ENCODE data around the gene RREB1. TPM values are rescaled to one million over a fixed set of nuclear protein-coding genes. Genes with fewer than 3 reads are reported as not detected.
"Not testable (repeated sequence)": the region's sequence is repeated elsewhere in the genome, so short reads cannot be mapped to it uniquely, and the experiment has no call there.

RREB1 gene
- total RNA-seq, 1 experiment from 2014 or later: 30.7 TPM

DNA sequence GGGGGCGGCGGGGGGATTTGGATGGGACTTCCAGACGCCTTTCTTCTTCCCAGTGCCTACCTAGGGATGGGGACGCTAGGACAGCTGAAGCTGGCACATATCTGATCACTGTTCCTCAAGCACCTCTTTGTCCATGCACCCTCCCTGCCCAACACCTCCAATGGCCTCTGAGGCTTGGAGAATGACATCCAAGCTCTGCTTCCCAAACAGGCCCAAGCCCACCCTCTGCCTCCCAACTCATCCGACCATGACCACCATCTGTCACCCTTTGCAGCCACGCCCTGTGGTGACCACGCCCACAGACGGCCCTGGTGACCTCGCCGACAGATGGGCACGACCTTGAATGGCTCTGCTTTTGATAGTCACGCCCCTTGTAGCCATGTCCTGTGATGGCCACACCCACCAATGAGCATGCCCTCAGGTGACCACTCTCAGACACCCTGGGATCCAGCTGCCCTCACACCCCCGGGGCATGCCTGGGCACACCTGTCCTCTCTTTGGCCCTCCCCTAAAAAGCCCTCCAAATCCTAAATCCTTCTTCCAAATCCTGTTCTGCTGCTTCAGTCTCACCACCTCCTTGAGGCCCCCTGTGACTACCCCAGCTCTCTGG lies 154.2 kb downstream of the RREB1 start:
- no peaks in the 10 kb centered on the region for H3K36me3 ChIP-seq (ENCODE audit: control insufficient read depth, insufficient read depth, low read length)
- H3K4me1 ChIP-seq (ENCODE audit: control insufficient read depth, insufficient read depth, low read length): no peaks in the 10 kb centered on the region
- no peaks in the 10 kb centered on the region for H3K27me3 ChIP-seq (ENCODE audit: control insufficient read depth, insufficient read depth, low read length)
- DNase-seq (ENCODE audit: low read depth, low spot score): no peak
- no peaks in the 10 kb centered on the region for H3K9me3 ChIP-seq (ENCODE audit: control insufficient read depth, insufficient read depth, low read depth, low read length)
- POLR2A ChIA-PET: no interaction called here
- in situ Hi-C loops (cut with HindIII; ENCODE audit: low pct_unique_long_range_greater_than_20kb, low sequenced_read_pairs): no loop called here
- intact Hi-C loops (cut with micrococcal nuclease; ENCODE audit: unreplicated experiment): no loop called here
- CTCF ChIA-PET: interaction anchor here (1.0 kb wide), 2 partner anchors 11 to 14 kb away, joined by 3 to 9 read pairs; no protein-coding TSS in a partner anchor
- H3K27ac ChIP-seq (ENCODE audit: low read length): peak overlapping the region; percentile 57
- no peak for TF ChIP-seq CTCF (IDR thresholded peaks at IDR 0.05)
- no peak for TF ChIP-seq SIN3A (IDR thresholded peaks at IDR 0.05; ENCODE audit: borderline replicate concordance, insufficient read depth, low read depth, low read length)
- H3K4me3 ChIP-seq (ENCODE audit: low read depth in 2 of 2, low read length in 2 of 2): peak overlapping the region; percentile 73 to 74
- ATAC-seq: peak; percentile 11; the same call in 1 of the 2 replicates
- BruUV-seq (replicated peaks): no TSS peak

- H3K4me3 ChIP-seq (ENCODE audit: low read depth in 2 of 2, low read length in 2 of 2): no peak overlapping the region
- BruUV-seq (replicated peaks): no TSS peak
- H3K36me3 ChIP-seq (ENCODE audit: control insufficient read depth, insufficient read depth, low read length): no peaks in the 10 kb centered on the region
- no peak for DNase-seq (ENCODE audit: low read depth, low spot score)
- intact Hi-C loops (cut with micrococcal nuclease; ENCODE audit: unreplicated experiment): no loop called here
- no peak overlapping the region for H3K27ac ChIP-seq (ENCODE audit: low read length)
- TF ChIP-seq CTCF (IDR thresholded peaks at IDR 0.05) (no peak), REST (IDR thresholded peaks at IDR 0.05; ENCODE audit: insufficient read depth in 1 of 2, low read depth in 2 of 2, low read length in 1 of 2) (no peak), POLR2AphosphoS5 (IDR thresholded peaks at IDR 0.05; ENCODE audit: low read depth, low read length) (no peak), SIN3A (IDR thresholded peaks at IDR 0.05; ENCODE audit: borderline replicate concordance, insufficient read depth, low read depth, low read length) (no peak), TCF7L2 (IDR thresholded peaks at IDR 0.05; ENCODE audit: low read depth, low read length) (no peak)
- CTCF ChIA-PET: interaction anchor here (1.0 kb wide), 2 partner anchors 12 to 13 kb away, joined by 3 to 9 read pairs; no protein-coding TSS in a partner anchor
- POLR2A ChIA-PET: no interaction called here
- no peak for ATAC-seq
- no peaks in the 10 kb centered on the region for H3K27me3 ChIP-seq (ENCODE audit: control insufficient read depth, insufficient read depth, low read length)
- in situ Hi-C loops (cut with HindIII; ENCODE audit: low pct_unique_long_range_greater_than_20kb, low sequenced_read_pairs): no loop called here
- no peaks in the 10 kb centered on the region for H3K4me1 ChIP-seq (ENCODE audit: control insufficient read depth, insufficient read depth, low read length)
- H3K9me3 ChIP-seq (ENCODE audit: control insufficient read depth, insufficient read depth, low read depth, low read length): no peaks in the 10 kb centered on the region
These were observed 155.2 kb downstream of the RREB1 start for GRCh38 chr6:7262746-7263518.

DNA sequence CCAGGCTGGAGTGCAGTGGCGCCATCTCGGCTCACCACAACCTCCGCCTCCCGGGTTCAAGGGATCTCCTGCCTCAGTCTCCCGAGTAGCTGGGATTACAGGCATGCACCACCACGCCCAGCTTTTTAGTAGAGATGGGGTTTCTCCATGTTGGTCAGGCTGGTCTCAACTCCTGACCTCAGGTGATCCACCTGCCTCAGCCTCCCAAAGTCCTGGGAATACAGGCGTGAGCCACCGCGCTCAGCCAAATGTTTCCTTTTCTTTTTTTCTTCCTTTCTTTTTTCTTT lies 155.7 kb downstream of the RREB1 start:
- DNase-seq (ENCODE audit: low read depth, low spot score); H3K9me3 ChIP-seq (ENCODE audit: control insufficient read depth, insufficient read depth, low read depth, low read length); H3K36me3 ChIP-seq (ENCODE audit: control insufficient read depth, insufficient read depth, low read length); intact Hi-C loops (cut with micrococcal nuclease; ENCODE audit: unreplicated experiment); H3K27me3 ChIP-seq (ENCODE audit: control insufficient read depth, insufficient read depth, low read length); CTCF ChIA-PET; BruUV-seq (replicated peaks); H3K4me1 ChIP-seq (ENCODE audit: control insufficient read depth, insufficient read depth, low read length); in situ Hi-C loops (cut with HindIII; ENCODE audit: low pct_unique_long_range_greater_than_20kb, low sequenced_read_pairs); ATAC-seq; POLR2A ChIA-PET; H3K27ac ChIP-seq (ENCODE audit: low read length); H3K4me3 ChIP-seq (ENCODE audit: low read depth in 2 of 2, low read length in 2 of 2): not testable (repeated sequence)
